HG02678 (cell line): ENCODE data around the gene ADAM23.

Source experiments
- ATAC-seq: cut with Tn5 transposase; IDR thresholded peaks from one replicate; pipeline ENCODE4 v1.9.1; 2021; ENCODE audit warnings: mild to moderate bottlenecking, moderate library complexity; ENCODE audit not compliant: unreplicated experiment

ADAM23 gene

GRCh38 chr2:206635015-206635414 lies 191.7 kb downstream of the ADAM23 start:
- no peak for ATAC-seq

- ATAC-seq: no peak
Observed at GRCh38 chr2:206639636-206640035, 196.3 kb downstream of the ADAM23 start.

- no peak for ATAC-seq
Observed at GRCh38 chr2:206641226-206641625, 197.9 kb downstream of the ADAM23 start.

DNA sequence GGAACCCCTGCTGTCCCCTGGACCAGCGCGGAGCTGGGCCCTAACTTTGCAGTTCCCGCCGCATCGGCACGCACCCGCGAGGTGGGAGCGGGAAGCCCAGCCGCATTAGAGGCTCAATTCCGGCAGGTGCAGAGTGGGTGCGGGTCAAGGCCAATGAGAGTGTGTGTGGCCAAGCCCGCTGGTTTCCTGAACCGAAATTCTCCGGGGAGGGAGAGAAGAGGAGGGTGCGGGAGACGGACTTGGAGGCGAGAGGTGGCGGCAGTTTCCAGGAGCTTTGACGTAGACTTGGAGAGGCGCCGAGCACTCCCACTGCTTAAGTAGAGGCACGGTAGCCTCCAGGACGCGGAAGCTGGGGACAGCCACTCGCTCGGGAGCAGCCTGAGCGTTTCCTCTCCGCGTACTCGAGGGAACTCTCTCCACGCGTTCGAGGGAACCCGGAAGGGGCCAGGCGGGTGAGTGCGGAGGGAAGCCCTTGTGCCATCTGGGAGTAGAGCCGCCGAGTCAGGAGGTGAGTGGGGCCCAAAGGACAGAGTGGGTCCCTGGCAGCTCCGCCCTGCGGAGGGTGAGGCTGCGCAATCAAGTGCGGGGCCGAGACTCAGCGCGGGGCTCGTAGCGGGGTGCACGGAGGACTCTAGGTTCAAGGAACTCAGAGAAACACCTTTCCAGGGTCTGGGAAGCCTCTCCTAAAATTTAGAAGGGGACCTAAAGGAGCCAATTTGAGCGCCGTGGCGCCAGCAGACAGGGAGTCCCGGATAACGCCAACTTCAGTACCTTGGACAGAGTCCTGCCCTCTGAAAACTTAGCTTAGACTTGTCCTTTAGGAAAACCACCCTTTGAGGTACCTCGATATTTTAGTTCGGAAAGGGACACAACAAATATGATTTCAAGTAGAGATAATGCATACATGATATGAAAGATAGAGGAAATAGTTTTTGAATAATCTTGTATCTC lies 199.0 kb downstream of the ADAM23 start, which contains the start of gene FAM237A:
Gene FAM237A, plus strand, starts transcription at position 413 of the 951 bp plus-strand sequence. CDS start 1,750 bp downstream, outside the sequence.
- ATAC-seq: no peak

DNA sequence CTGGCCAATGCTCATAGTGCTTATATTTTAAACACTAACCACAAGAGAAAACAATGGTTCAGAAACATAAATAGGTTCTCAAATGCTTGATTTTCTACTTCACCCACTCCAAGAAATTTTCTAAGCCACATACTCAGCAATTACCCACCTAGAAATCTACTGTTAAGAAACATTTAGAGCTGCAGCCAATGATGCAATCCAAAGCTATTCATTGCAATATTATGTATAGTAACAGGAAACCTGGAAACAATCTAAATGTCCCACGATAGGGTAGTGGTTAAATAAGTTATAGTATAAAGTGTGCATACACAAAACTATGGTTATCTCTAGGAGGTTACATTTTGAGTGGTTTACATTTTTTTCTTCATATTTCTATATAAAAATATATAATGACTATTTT lies 204.7 kb downstream of the ADAM23 start:
- no peak for ATAC-seq

DNA sequence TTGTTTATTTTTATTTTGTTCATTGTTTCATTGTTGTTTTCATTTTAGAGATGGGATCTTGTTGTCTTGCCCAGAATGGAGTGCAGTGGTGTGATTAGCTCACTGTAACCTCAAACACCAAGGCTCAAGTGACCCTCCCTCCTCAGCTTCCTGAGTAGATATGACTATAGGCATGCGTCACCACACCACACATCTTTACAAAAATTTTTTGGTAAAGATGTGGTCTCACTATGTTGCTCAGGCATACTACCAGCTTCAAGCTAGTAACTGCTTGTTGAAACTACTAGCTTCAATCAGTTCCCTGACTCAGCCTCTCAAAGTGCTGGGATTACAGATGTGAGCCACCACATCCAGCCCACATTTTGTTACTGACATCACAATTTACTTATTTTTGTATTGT lies 213.8 kb downstream of the ADAM23 start:
- no peak for ATAC-seq

DNA sequence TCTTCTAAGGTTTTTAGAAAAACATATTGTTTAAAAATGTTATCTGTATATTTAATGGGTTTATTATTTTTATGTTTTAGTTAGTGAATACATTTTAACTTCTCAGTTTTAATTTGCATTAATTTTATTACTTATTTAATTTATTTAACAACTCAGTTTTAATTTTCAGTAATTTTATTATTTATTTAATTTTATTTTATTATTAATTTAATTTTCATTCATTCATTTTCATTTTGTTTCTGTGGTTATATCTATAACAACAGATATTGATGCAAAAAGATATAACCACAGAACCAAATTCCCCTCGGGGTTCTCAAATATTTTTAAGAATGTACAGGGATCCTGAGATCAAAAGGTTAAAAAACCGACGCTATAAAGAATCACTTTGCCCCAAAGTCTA lies 221.9 kb downstream of the ADAM23 start:
- ATAC-seq: no peak
